GM23338 (cell line): ENCODE results near the gene MYH13. TPM values are rescaled to one million over a fixed set of nuclear protein-coding genes. Genes with fewer than 3 reads are reported as not detected.

Experiments used
- ATAC-seq: fragments of 200-7000 bp; cut with Tn5 transposase; 3 replicates; pipeline ENCODE4 v1.9.1; 2020
- DNase-seq: peaks from one replicate; pipeline ENCODE4 v3.0.0-alpha.2; 2015; ENCODE audit warnings: low spot score
- H2AFZ ChIP-seq: fragments of 200-600 bp; sonication (generic); 2 replicates; pipeline ENCODE4 v1.8.0; 2016; ENCODE audit warnings: antibody characterized with exemption, mild to moderate bottlenecking, moderate library complexity
- H3F3A ChIP-seq: fragments of 200-600 bp; sonication (generic); replicated peaks from 2 replicates; pipeline ENCODE4 v1.8.0; 2017; ENCODE audit warnings: antibody characterized with exemption, mixed run types, low read depth
- H3K27ac ChIP-seq: fragments of 200-600 bp; sonication (generic); 2 replicates; pipeline ENCODE4 v1.6.1; 2016; ENCODE audit warnings: low read depth
- H3K27me3 ChIP-seq: fragments of 200-600 bp; sonication (generic); 2 replicates; pipeline ENCODE4 v1.8.0; 2016; ENCODE audit warnings: mild to moderate bottlenecking, mixed run types, moderate library complexity; ENCODE audit not compliant: insufficient read depth
- H3K36me3 ChIP-seq: fragments of 200-600 bp; sonication (generic); 2 replicates; pipeline ENCODE4 v1.8.0; 2016; ENCODE audit warnings: mild to moderate bottlenecking; ENCODE audit not compliant: insufficient read depth
- H3K4me1 ChIP-seq: fragments of 200-600 bp; sonication (generic); 2 replicates; pipeline ENCODE4 v1.8.0; 2016; ENCODE audit warnings: mild to moderate bottlenecking, moderate library complexity; ENCODE audit not compliant: insufficient read depth
- H3K4me2 ChIP-seq: fragments of 200-600 bp; sonication (generic); 2 replicates; pipeline ENCODE4 v1.7.1; 2017; ENCODE audit warnings: mixed run types
- H3K4me3 ChIP-seq: fragments of 200-600 bp; sonication (generic); 2 replicates; pipeline ENCODE4 v1.6.1; 2016; ENCODE audit warnings: mixed run types
- H3K79me2 ChIP-seq: fragments of 200-600 bp; sonication (generic); replicated peaks from 2 replicates; pipeline ENCODE4 v1.8.0; 2017; ENCODE audit warnings: mild to moderate bottlenecking; ENCODE audit not compliant: insufficient read depth
- H3K9me2 ChIP-seq: fragments of 200-600 bp; sonication (generic); 2 replicates; pipeline ENCODE4 v1.8.0; 2017; ENCODE audit not compliant: insufficient read depth
- H4K20me1 ChIP-seq: fragments of 200-600 bp; sonication (generic); replicated peaks from 2 replicates; pipeline ENCODE4 v1.8.0; 2017; ENCODE audit warnings: mild to moderate bottlenecking; ENCODE audit not compliant: insufficient read depth
- H3K27ac Mint-ChIP-seq: 2 replicates; pipeline ENCODE4 v1.8.0; 2020; ENCODE audit warnings: inconsistent platforms, mild to moderate bottlenecking, moderate library complexity, mixed read lengths
- H3K27me3 Mint-ChIP-seq: 3 replicates; pipeline ENCODE4 v1.8.0; 2022; ENCODE audit warnings: low read depth, mild to moderate bottlenecking, moderate library complexity, mixed read lengths, inconsistent platforms; ENCODE audit not compliant: insufficient read depth, poor library complexity
- H3K36me3 Mint-ChIP-seq: 3 replicates; pipeline ENCODE4 v1.8.0; 2021; ENCODE audit warnings: low read depth, mild to moderate bottlenecking, inconsistent platforms, moderate library complexity, mixed read lengths
- H3K4me1 Mint-ChIP-seq: 3 replicates; pipeline ENCODE4 v1.8.0; 2020; ENCODE audit warnings: mild to moderate bottlenecking, inconsistent platforms, mixed read lengths
- H3K4me3 Mint-ChIP-seq: 3 replicates; pipeline ENCODE4 v1.8.0; 2021; ENCODE audit warnings: moderate library complexity, mild to moderate bottlenecking, inconsistent platforms, mixed read lengths
- H3K9me3 Mint-ChIP-seq: 3 replicates; pipeline ENCODE4 v1.8.0; 2020; ENCODE audit warnings: moderate library complexity, mild to moderate bottlenecking, inconsistent platforms, mixed read lengths
- EZH2phosphoT487 ChIP-seq: fragments of 200-600 bp; sonication (generic); IDR thresholded peaks from one replicate; pipeline ENCODE4 v1.8.1; 2018; ENCODE audit warnings: antibody characterized with exemption; ENCODE audit not compliant: unreplicated experiment
- JUNB ChIP-seq: IDR thresholded peaks from one replicate; pipeline ENCODE4 v1.6.1; 2016; ENCODE audit warnings: antibody characterized with exemption; ENCODE audit not compliant: unreplicated experiment
- NANOG ChIP-seq: IDR thresholded peaks from 2 replicates; pipeline ENCODE4 v1.6.1; 2016; ENCODE audit warnings: antibody characterized with exemption, borderline replicate concordance
- POLR2AphosphoS5 ChIP-seq: IDR thresholded peaks from 2 replicates; pipeline ENCODE4 v1.6.1; 2016; ENCODE audit warnings: antibody characterized with exemption, low read depth
- STAT1 ChIP-seq: IDR thresholded peaks from one replicate; pipeline ENCODE4 v1.6.1; 2016; ENCODE audit warnings: antibody characterized with exemption; ENCODE audit not compliant: unreplicated experiment
- ZNF331 ChIP-seq: fragments of 250-450 bp; sonication (Bioruptor Pico); IDR thresholded peaks from 2 replicates; pipeline ENCODE4 v1.5.0; 2020; ENCODE audit warnings: low read depth, mild to moderate bottlenecking, moderate library complexity
- polyA plus RNA-seq: library from polyadenylated mRNA; unstranded; fragments of >200 nt; fragmentation: Nextera tagmentation; extraction: Ambion mirVana; gene quantifications from 2 replicates; pipeline ENCODE4 v1.2.1, GENCODE V29; 2016
- total RNA-seq: library from RNA; depleted of rRNA; stranded (reverse); fragments of >200 nt; shearing (Covaris generic); gene quantifications from 2 replicates; pipeline ENCODE4 v1.2.3, GENCODE V29; 2014
- TF ChIP-seq, protein P1 (sequence below): IDR thresholded peaks from one replicate; pipeline ENCODE4 v1.6.1; 2018; ENCODE audit warnings: antibody characterized with exemption; ENCODE audit not compliant: unreplicated experiment
- TF ChIP-seq, protein P2 (sequence below): IDR thresholded peaks from 2 replicates; pipeline ENCODE4 v1.6.1; 2016; ENCODE audit warnings: antibody characterized with exemption
- TF ChIP-seq, protein P3 (sequence below), 2 experiments: fragments of 200-600 bp in 1 of 2; sonication (generic) in 1 of 2; conservative IDR thresholded peaks; 2 replicates each; pipeline versions ENCODE4 v1.5.1 to v1.6.1; 2016 to 2017; ENCODE audit warnings: antibody characterized with exemption in 2 of 2, low read depth in 2 of 2, mild to moderate bottlenecking in 2 of 2, moderate library complexity in 1 of 2

MYH13 gene
- total and polyA plus RNA-seq, 2 experiments from 2014 or later: not detected

DNA sequence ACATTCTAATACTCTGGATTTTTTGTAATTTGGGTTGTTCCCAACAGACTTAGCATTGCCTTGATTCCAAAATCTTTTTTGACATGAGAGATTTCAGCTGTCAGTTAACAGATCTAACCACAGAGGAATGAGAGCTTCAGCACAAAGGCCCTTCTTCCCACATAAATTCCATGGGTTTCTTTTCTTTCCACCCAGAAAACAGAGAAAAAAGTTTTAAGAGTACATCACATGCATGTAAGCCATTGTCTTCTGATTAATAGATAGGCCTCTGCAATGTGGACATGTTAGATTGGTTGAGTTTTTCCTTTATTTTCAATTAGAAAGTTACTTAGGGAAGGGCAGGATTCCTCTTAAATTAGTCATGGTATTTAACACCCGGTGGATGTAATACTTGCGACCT, 48.0 kb upstream of the MYH13 start:
- no peak overlapping the region for H3K27ac ChIP-seq
- H3K4me3 ChIP-seq: no peak overlapping the region
- no peaks in the 10 kb centered on the region for H3K9me3 Mint-ChIP-seq

More for the DNA sequence above, 48.0 kb upstream of the MYH13 start:
- Mint-ChIP-seq H3K4me1 (peaks cover 28% of the 10 kb centered on the region), H3K27ac (no peak overlapping the region), H3K27me3 (no peaks in the 10 kb centered on the region), H3K4me3 (no peak overlapping the region), H3K36me3 (no peaks in the 10 kb centered on the region)
- no peak overlapping the region for H2AFZ ChIP-seq
- no peaks in the 10 kb centered on the region for H3K9me2 ChIP-seq
- H3K27me3 ChIP-seq: no peaks in the 10 kb centered on the region
- no peaks in the 10 kb centered on the region for H3K79me2 ChIP-seq
- H3F3A ChIP-seq: no peaks in the 10 kb centered on the region
- DNase-seq (no peak), ATAC-seq (no peak)
- H3K4me2 ChIP-seq: no peak overlapping the region
- H3K4me1 ChIP-seq: peaks cover 24% of the 10 kb centered on the region
- no peak for TF ChIP-seq POLR2AphosphoS5
- TF ChIP-seq, protein P1, sequence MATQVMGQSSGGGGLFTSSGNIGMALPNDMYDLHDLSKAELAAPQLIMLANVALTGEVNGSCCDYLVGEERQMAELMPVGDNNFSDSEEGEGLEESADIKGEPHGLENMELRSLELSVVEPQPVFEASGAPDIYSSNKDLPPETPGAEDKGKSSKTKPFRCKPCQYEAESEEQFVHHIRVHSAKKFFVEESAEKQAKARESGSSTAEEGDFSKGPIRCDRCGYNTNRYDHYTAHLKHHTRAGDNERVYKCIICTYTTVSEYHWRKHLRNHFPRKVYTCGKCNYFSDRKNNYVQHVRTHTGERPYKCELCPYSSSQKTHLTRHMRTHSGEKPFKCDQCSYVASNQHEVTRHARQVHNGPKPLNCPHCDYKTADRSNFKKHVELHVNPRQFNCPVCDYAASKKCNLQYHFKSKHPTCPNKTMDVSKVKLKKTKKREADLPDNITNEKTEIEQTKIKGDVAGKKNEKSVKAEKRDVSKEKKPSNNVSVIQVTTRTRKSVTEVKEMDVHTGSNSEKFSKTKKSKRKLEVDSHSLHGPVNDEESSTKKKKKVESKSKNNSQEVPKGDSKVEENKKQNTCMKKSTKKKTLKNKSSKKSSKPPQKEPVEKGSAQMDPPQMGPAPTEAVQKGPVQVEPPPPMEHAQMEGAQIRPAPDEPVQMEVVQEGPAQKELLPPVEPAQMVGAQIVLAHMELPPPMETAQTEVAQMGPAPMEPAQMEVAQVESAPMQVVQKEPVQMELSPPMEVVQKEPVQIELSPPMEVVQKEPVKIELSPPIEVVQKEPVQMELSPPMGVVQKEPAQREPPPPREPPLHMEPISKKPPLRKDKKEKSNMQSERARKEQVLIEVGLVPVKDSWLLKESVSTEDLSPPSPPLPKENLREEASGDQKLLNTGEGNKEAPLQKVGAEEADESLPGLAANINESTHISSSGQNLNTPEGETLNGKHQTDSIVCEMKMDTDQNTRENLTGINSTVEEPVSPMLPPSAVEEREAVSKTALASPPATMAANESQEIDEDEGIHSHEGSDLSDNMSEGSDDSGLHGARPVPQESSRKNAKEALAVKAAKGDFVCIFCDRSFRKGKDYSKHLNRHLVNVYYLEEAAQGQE: no peak
- TF ChIP-seq EZH2phosphoT487: no peak
- TF ChIP-seq, protein P2, sequence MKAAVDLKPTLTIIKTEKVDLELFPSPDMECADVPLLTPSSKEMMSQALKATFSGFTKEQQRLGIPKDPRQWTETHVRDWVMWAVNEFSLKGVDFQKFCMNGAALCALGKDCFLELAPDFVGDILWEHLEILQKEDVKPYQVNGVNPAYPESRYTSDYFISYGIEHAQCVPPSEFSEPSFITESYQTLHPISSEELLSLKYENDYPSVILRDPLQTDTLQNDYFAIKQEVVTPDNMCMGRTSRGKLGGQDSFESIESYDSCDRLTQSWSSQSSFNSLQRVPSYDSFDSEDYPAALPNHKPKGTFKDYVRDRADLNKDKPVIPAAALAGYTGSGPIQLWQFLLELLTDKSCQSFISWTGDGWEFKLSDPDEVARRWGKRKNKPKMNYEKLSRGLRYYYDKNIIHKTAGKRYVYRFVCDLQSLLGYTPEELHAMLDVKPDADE: no peak
- TF ChIP-seq, protein P3, sequence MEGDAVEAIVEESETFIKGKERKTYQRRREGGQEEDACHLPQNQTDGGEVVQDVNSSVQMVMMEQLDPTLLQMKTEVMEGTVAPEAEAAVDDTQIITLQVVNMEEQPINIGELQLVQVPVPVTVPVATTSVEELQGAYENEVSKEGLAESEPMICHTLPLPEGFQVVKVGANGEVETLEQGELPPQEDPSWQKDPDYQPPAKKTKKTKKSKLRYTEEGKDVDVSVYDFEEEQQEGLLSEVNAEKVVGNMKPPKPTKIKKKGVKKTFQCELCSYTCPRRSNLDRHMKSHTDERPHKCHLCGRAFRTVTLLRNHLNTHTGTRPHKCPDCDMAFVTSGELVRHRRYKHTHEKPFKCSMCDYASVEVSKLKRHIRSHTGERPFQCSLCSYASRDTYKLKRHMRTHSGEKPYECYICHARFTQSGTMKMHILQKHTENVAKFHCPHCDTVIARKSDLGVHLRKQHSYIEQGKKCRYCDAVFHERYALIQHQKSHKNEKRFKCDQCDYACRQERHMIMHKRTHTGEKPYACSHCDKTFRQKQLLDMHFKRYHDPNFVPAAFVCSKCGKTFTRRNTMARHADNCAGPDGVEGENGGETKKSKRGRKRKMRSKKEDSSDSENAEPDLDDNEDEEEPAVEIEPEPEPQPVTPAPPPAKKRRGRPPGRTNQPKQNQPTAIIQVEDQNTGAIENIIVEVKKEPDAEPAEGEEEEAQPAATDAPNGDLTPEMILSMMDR (conservative IDR thresholded peaks at IDR 0.05; ENCODE audit: low read depth in 2 of 2): no peak
- TF ChIP-seq NANOG: no peak
- TF ChIP-seq ZNF331 (CRISPR knock-in tag): no peak
- TF ChIP-seq STAT1: no peak
- TF ChIP-seq JUNB: no peak
- no peaks in the 10 kb centered on the region for H3K36me3 ChIP-seq
- H4K20me1 ChIP-seq: no peaks in the 10 kb centered on the region
